B cell (primary cell): ENCODE measurements around the gene SPIB. TPM values are rescaled to one million over a fixed set of nuclear protein-coding genes. Genes with fewer than 3 reads are reported as not detected.

Experiments used
- ATAC-seq: fragments of 200-7000 bp; cut with Tn5 transposase; one replicate; pipeline ENCODE4 v1.10.0; 2021; ENCODE audit warnings: low read depth, mild to moderate bottlenecking, moderate number of reproducible peaks, moderate library complexity
- CTCF ChIA-PET: fragments of 350-600 bp; sonication (Branson Sonifier 250); formaldehyde crosslinking; loops from one replicate; lab custom pipeline; 2021; ENCODE audit warnings: antibody characterized with exemption, inconsistent platforms; lab: Charles Lee
- POLR2A ChIA-PET: fragments of 350-600 bp; sonication (Branson Sonifier 250); formaldehyde crosslinking; loops from one replicate; lab custom pipeline; 2021; ENCODE audit warnings: antibody characterized with exemption; lab: Charles Lee
- DNase-seq: peaks from one replicate; pipeline ENCODE4 v3.0.0; 2013
- H2AFZ ChIP-seq: 2 replicates; pipeline ENCODE4 v1.6.1; 2012; ENCODE audit warnings: mild to moderate bottlenecking, low read depth, low read length; ENCODE audit not compliant: insufficient read depth, poor library complexity, severe bottlenecking
- H3K27ac ChIP-seq, 2 donors: 1 replicate in 1 of 2; 2 replicates in 1 of 2; pipeline ENCODE4 v1.5.1; 2012 to 2013; ENCODE audit warnings: low read length in 2 of 2, mild to moderate bottlenecking in 2 of 2, moderate library complexity in 1 of 2
- H3K27me3 ChIP-seq, 4 experiments: fragments of 200-600 bp in 1 of 4; sonication (generic) in 1 of 4; replicated peaks in 1 of 4; 1 replicate in 2 of 4; 2 replicates in 2 of 4; pipeline versions ENCODE4 v1.6.1 to v1.7.0; 2013 to 2016; ENCODE audit warnings: low read length in 3 of 4, mild to moderate bottlenecking in 2 of 4, mixed read lengths in 1 of 4, moderate library complexity in 1 of 4; ENCODE audit not compliant: insufficient read depth in 4 of 4, control insufficient read depth in 3 of 4; ENCODE audit errors: control extremely low read depth in 1 of 4
- H3K36me3 ChIP-seq, 2 experiments: replicated peaks in 1 of 2; 1 replicate in 1 of 2; 2 replicates in 1 of 2; pipeline versions ENCODE4 v1.6.1 to v1.7.1; 2013; ENCODE audit warnings: low read length in 1 of 2; ENCODE audit not compliant: insufficient read depth in 2 of 2, control insufficient read depth in 1 of 2; ENCODE audit errors: control extremely low read depth in 1 of 2, extremely low read depth in 1 of 2
- H3K4me1 ChIP-seq, 2 donors: fragments of 200-600 bp in 1 of 2; sonication (generic) in 1 of 2; 1 replicate in 1 of 2; 2 replicates in 1 of 2; pipeline versions ENCODE4 v1.5.1 to v1.6.1; 2013 to 2017; ENCODE audit warnings: low read length in 2 of 2; ENCODE audit not compliant: control insufficient read depth in 2 of 2, insufficient read depth in 2 of 2
- H3K4me2 ChIP-seq: replicated peaks from 2 replicates; pipeline ENCODE3; 2012; ENCODE audit warnings: mild to moderate bottlenecking, low read depth, low read length; ENCODE audit not compliant: poor library complexity, severe bottlenecking
- H3K4me3 ChIP-seq, 5 experiments: fragments of 200-600 bp in 1 of 5; sonication (generic) in 1 of 5; 1 replicate in 3 of 5; 2 replicates in 2 of 5; pipeline versions ENCODE4 v1.5.1 to v1.7.0; 2011 to 2016; ENCODE audit warnings: low read length in 4 of 5, mild to moderate bottlenecking in 4 of 5, low read depth in 2 of 5, control low read depth in 1 of 5, moderate library complexity in 1 of 5; ENCODE audit not compliant: insufficient read depth in 1 of 5; ENCODE audit errors: control extremely low read depth in 1 of 5, extremely low read depth in 1 of 5
- H3K79me2 ChIP-seq: fragments of 200-600 bp; sonication (generic); one replicate; pipeline ENCODE4 v1.6.0; 2016; ENCODE audit warnings: low read length; ENCODE audit not compliant: control insufficient read depth, insufficient read depth
- H3K9ac ChIP-seq: fragments of 200-600 bp; sonication (generic); 2 replicates; pipeline ENCODE4 v1.6.1; 2017; ENCODE audit warnings: mild to moderate bottlenecking, low read length, moderate library complexity
- H3K9me3 ChIP-seq, 3 donors: one replicate each; pipeline versions ENCODE4 v1.6.1 to v1.7.1; 2013; ENCODE audit warnings: low read length in 2 of 3; ENCODE audit not compliant: control insufficient read depth in 2 of 3, insufficient read depth in 1 of 3; ENCODE audit errors: control extremely low read depth in 1 of 3
- H4K20me1 ChIP-seq: 2 replicates; pipeline ENCODE4 v1.6.0; 2012; ENCODE audit warnings: mild to moderate bottlenecking, low read length; ENCODE audit not compliant: insufficient read depth, control insufficient read depth, poor library complexity, severe bottlenecking
- H3K27ac Mint-ChIP-seq: one replicate; pipeline ENCODE4 v1.8.0; 2021; ENCODE audit warnings: mixed read lengths
- H3K27me3 Mint-ChIP-seq: one replicate; pipeline ENCODE4 v1.8.0; 2021; ENCODE audit warnings: mixed read lengths
- H3K4me1 Mint-ChIP-seq: one replicate; pipeline ENCODE4 v1.8.0; 2021; ENCODE audit warnings: mixed read lengths
- H3K4me3 Mint-ChIP-seq: one replicate; pipeline ENCODE4 v1.8.0; 2021; ENCODE audit warnings: mixed read lengths
- H3K9me3 Mint-ChIP-seq: one replicate; pipeline ENCODE4 v1.8.0; 2022; ENCODE audit warnings: mixed read lengths; ENCODE audit not compliant: insufficient read depth
- CTCF ChIP-seq: fragments of 200-600 bp; IDR thresholded peaks from one replicate; pipeline ENCODE4 v1.8.0; 2022; ENCODE audit warnings: antibody characterized with exemption, mild to moderate bottlenecking
- EZH2 ChIP-seq: IDR thresholded peaks from 2 replicates; pipeline ENCODE4 v1.6.1; 2012; ENCODE audit warnings: borderline replicate concordance, low read depth, mild to moderate bottlenecking, moderate library complexity, low read length; ENCODE audit not compliant: insufficient read depth, poor library complexity, severe bottlenecking
- WGBS: methylation state at CpG from one replicate; pipeline ENCODE4 v1.1.5; 2013; ENCODE audit warnings: missing lambda C conversion rate; ENCODE audit not compliant: insufficient coverage; 5-methylcytosine and 5-hydroxymethylcytosine counted together
- intact Hi-C: fragments of 100-400 bp; cut with micrococcal nuclease; formaldehyde crosslinking; loops from one replicate; pipeline ENCODE4 v1.10.0; 2022
- polyA plus RNA-seq: library from polyadenylated mRNA; depleted of rRNA; stranded (reverse); fragments of >200 nt; gene quantifications from 2 replicates; pipeline ENCODE4 v1.2.3, GENCODE V29; 2012
- total RNA-seq, 2 donors: library from RNA; stranded (reverse); fragments of 120-200 nt in 1 of 2; gene quantifications; 1 replicate in 1 of 2; 2 replicates in 1 of 2; pipeline versions ENCODE4 v1.2.3 to v1.2.4, GENCODE V29; 2013 to 2022

The SPIB gene
- total and polyA plus RNA-seq, 2 donors (not counting 1 experiment from before 2014, with no cell fraction given): 183 to 205 TPM

- ChIA-PET CTCF (no interaction called here), POLR2A (no interaction called here)
- H3K4me1 ChIP-seq: no peaks in the 10 kb centered on the region
- Mint-ChIP-seq H3K4me1 (no peaks in the 10 kb centered on the region), H3K4me3 (no peak overlapping the region), H3K27me3 (peaks cover 3% of the 10 kb centered on the region), H3K27ac (no peak overlapping the region), H3K9me3 (no peaks in the 10 kb centered on the region)
- no peaks in the 10 kb centered on the region for H3K79me2 ChIP-seq
- H3K36me3 ChIP-seq: no peaks in the 10 kb centered on the region
- 93% methylated on average over 10 of the region's 11 CpGs for WGBS
- H4K20me1 ChIP-seq: no peaks in the 10 kb centered on the region
- no peaks in the 10 kb centered on the region for H3K27me3 ChIP-seq
- H3K4me3 ChIP-seq: no peak overlapping the region
- no peak overlapping the region for H3K27ac ChIP-seq
- no peak overlapping the region for H3K9ac ChIP-seq
- no peak for ATAC-seq
- no peak for DNase-seq
- H3K4me2 ChIP-seq: no peak overlapping the region
- TF ChIP-seq CTCF (no peak), EZH2 (no peak)
- intact Hi-C loops: no loop called here
- no peaks in the 10 kb centered on the region for H3K9me3 ChIP-seq
- H2AFZ ChIP-seq: no peak overlapping the region
Observed at GRCh38 chr19:50466706-50467039, 47.9 kb downstream of the SPIB start.

GRCh38 chr19:50467566-50467965, 48.8 kb downstream of the SPIB start:
- no peak overlapping the region for H3K4me2 ChIP-seq
- no peak overlapping the region for H3K27ac ChIP-seq
- H3K27ac Mint-ChIP-seq: no peak overlapping the region
- TF ChIP-seq CTCF (no peak), EZH2 (no peak)
- peaks cover 3% of the 10 kb centered on the region for H3K27me3 Mint-ChIP-seq
- ATAC-seq (no peak), DNase-seq (no peak)
- no peaks in the 10 kb centered on the region for H3K79me2 ChIP-seq
- WGBS: 87% methylated on average over 17 of the region's 18 CpGs
- POLR2A ChIA-PET: no interaction called here
- no peak overlapping the region for H3K4me3 Mint-ChIP-seq
- H3K27me3 ChIP-seq: no peaks in the 10 kb centered on the region
- no peaks in the 10 kb centered on the region for H3K4me1 Mint-ChIP-seq
- H3K9ac ChIP-seq: no peak overlapping the region
- no peaks in the 10 kb centered on the region for H4K20me1 ChIP-seq
- CTCF ChIA-PET: no interaction called here
- H3K9me3 ChIP-seq: no peaks in the 10 kb centered on the region
- H3K4me1 ChIP-seq: no peaks in the 10 kb centered on the region
- no peaks in the 10 kb centered on the region for H3K9me3 Mint-ChIP-seq
- no peak overlapping the region for H2AFZ ChIP-seq
- H3K36me3 ChIP-seq: no peaks in the 10 kb centered on the region
- H3K4me3 ChIP-seq: no peak overlapping the region
- intact Hi-C loops: no loop called here
